Measurements from ENCODE around the gene TMEM132E.

- TF ChIP-seq CTCF (IDR thresholded peaks at IDR 0.05; ENCODE audit: low read length) = no peak
- TF ChIP-seq EZH2 (IDR thresholded peaks at IDR 0.05; ENCODE audit: borderline replicate concordance, low read length) = no peak
Measured at GRCh38 chr17:34638526-34639260, 59.3 kb downstream of the TMEM132E start.
